Measurements from ENCODE around the gene DHX35.

- TF ChIP-seq, protein P1, sequence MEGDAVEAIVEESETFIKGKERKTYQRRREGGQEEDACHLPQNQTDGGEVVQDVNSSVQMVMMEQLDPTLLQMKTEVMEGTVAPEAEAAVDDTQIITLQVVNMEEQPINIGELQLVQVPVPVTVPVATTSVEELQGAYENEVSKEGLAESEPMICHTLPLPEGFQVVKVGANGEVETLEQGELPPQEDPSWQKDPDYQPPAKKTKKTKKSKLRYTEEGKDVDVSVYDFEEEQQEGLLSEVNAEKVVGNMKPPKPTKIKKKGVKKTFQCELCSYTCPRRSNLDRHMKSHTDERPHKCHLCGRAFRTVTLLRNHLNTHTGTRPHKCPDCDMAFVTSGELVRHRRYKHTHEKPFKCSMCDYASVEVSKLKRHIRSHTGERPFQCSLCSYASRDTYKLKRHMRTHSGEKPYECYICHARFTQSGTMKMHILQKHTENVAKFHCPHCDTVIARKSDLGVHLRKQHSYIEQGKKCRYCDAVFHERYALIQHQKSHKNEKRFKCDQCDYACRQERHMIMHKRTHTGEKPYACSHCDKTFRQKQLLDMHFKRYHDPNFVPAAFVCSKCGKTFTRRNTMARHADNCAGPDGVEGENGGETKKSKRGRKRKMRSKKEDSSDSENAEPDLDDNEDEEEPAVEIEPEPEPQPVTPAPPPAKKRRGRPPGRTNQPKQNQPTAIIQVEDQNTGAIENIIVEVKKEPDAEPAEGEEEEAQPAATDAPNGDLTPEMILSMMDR (conservative IDR thresholded peaks at IDR 0.05): no peak
- no peak for TF ChIP-seq ZFX (IDR thresholded peaks at IDR 0.05)
Observed at GRCh38 chr20:39036851-39037250, 74.7 kb downstream of the DHX35 start.
